HG03045 (cell line): ENCODE measurements around the gene NUBPL.
"Not testable (repeated sequence)": the region's sequence is repeated elsewhere in the genome, so short reads cannot be mapped to it uniquely, and the experiment has no call there.

Experiments used
- ATAC-seq: cut with Tn5 transposase; IDR thresholded peaks from one replicate; pipeline ENCODE4 v1.9.1; 2021; ENCODE audit warnings: mild to moderate bottlenecking, moderate library complexity; ENCODE audit not compliant: unreplicated experiment

NUBPL gene

GRCh38 chr14:31797946-31798345 is 236.7 kb downstream of the NUBPL start:
- ATAC-seq = not testable (repeated sequence)

GRCh38 chr14:31802838-31803237 is 241.6 kb downstream of the NUBPL start:
- no peak for ATAC-seq

- no peak for ATAC-seq
Measured at GRCh38 chr14:31806249-31806648, 245.0 kb downstream of the NUBPL start.

GRCh38 chr14:31811693-31812628 is 250.8 kb downstream of the NUBPL start:
- ATAC-seq = not testable (repeated sequence)

GRCh38 chr14:31813724-31814490 is 252.7 kb downstream of the NUBPL start:
- ATAC-seq = not testable (repeated sequence)

- ATAC-seq = no peak
Measured at GRCh38 chr14:31819281-31819680, 258.1 kb downstream of the NUBPL start.

- no peak for ATAC-seq
Measured at GRCh38 chr14:31825459-31825858, 264.3 kb downstream of the NUBPL start.

- no peak for ATAC-seq
Measured at GRCh38 chr14:31827325-31827724, 266.1 kb downstream of the NUBPL start.

GRCh38 chr14:31828946-31829868 is 268.0 kb downstream of the NUBPL start:
- ATAC-seq = no peak

GRCh38 chr14:31834616-31835015 is 273.4 kb downstream of the NUBPL start:
- ATAC-seq = no peak

- no peak for ATAC-seq
Measured at GRCh38 chr14:31835049-31835448, 273.8 kb downstream of the NUBPL start.

- no peak for ATAC-seq
Measured at GRCh38 chr14:31837031-31837430, 275.8 kb downstream of the NUBPL start.

GRCh38 chr14:31842899-31843298 is 281.7 kb downstream of the NUBPL start:
- no peak for ATAC-seq

GRCh38 chr14:31843361-31844091 is 282.3 kb downstream of the NUBPL start:
- ATAC-seq = no peak

GRCh38 chr14:31854508-31855075 is 293.4 kb downstream of the NUBPL start:
- ATAC-seq = no peak

GRCh38 chr14:31855262-31855661 is 294.1 kb downstream of the NUBPL start:
- no peak for ATAC-seq

- ATAC-seq = not testable (repeated sequence)
Measured at GRCh38 chr14:31856003-31856402, 294.8 kb downstream of the NUBPL start.

GRCh38 chr14:31858868-31859267 is 297.7 kb downstream of the NUBPL start:
- ATAC-seq = no peak

GRCh38 chr14:31864937-31865855 is 304.0 kb downstream of the NUBPL start:
- no peak for ATAC-seq
